H1 (cell line): ENCODE results near the gene OR4E2. TPM values are rescaled to one million over a fixed set of nuclear protein-coding genes. Genes with fewer than 3 reads are reported as not detected.

Source experiments
- CTCF ChIA-PET: fragments of 300-600 bp; sonication (Branson Sonifier 250); formaldehyde crosslinking; loops from one replicate; lab custom pipeline; 2021; ENCODE audit not compliant: partially characterized antibody; lab: Charles Lee
- POLR2A ChIA-PET: fragments of 300-600 bp; sonication (Branson Sonifier 250); formaldehyde crosslinking; loops from one replicate; lab custom pipeline; 2021; ENCODE audit warnings: inconsistent platforms; ENCODE audit not compliant: partially characterized antibody; lab: Charles Lee
- DNase-seq, 2 experiments: peaks; one replicate each; pipeline versions ENCODE4 v3.0.0 to v3.0.0-alpha.2; 2010 to 2022; ENCODE audit warnings: low spot score in 2 of 2, low read depth in 1 of 2, mixed read lengths in 1 of 2
- FAIRE-seq: peaks from 2 replicates; lab custom pipeline; 2011; peaks lifted over from hg19 to GRCh38; lab: Jason Lieb, UNC
- H2AFZ ChIP-seq: 2 replicates; pipeline ENCODE4 v1.8.1; 2012; ENCODE audit warnings: low read length, inconsistent platforms
- H2AK5ac ChIP-seq: 2 replicates; pipeline ENCODE4 v1.6.1; 2013; ENCODE audit warnings: low read depth, low read length
- H2BK120ac ChIP-seq: replicated peaks from 2 replicates; pipeline ENCODE3; 2013; ENCODE audit warnings: low read depth, low read length, inconsistent platforms
- H2BK12ac ChIP-seq: 2 replicates; pipeline ENCODE4 v1.6.1; 2013; ENCODE audit warnings: low read depth, low read length
- H2BK15ac ChIP-seq: 2 replicates; pipeline ENCODE4 v1.6.1; 2013; ENCODE audit warnings: low read length
- H2BK20ac ChIP-seq: 2 replicates; pipeline ENCODE4 v1.6.1; 2013; ENCODE audit warnings: low read length
- H2BK5ac ChIP-seq: 2 replicates; pipeline ENCODE4 v1.6.1; 2013; ENCODE audit warnings: low read depth, low read length
- H3K14ac ChIP-seq: 2 replicates; pipeline ENCODE4 v1.6.1; 2013; ENCODE audit warnings: inconsistent platforms; ENCODE audit not compliant: insufficient read length
- H3K18ac ChIP-seq: 2 replicates; pipeline ENCODE4 v1.6.1; 2013; ENCODE audit warnings: low read length; ENCODE audit errors: extremely low read depth
- H3K23ac ChIP-seq: 2 replicates; pipeline ENCODE4 v1.6.1; 2013; ENCODE audit warnings: inconsistent platforms; ENCODE audit not compliant: insufficient read length
- H3K23me2 ChIP-seq: 2 replicates; pipeline ENCODE4 v1.6.1; 2013; ENCODE audit warnings: low read depth, low read length
- H3K27ac ChIP-seq: 2 replicates; pipeline ENCODE4 v1.6.1; 2011; ENCODE audit warnings: low read depth, low read length, inconsistent platforms
- H3K27me3 ChIP-seq, 4 experiments: replicated peaks in 1 of 4; 1 replicate in 1 of 4; 2 replicates in 3 of 4; pipeline versions ENCODE4 v1.6.1 to v1.8.1; 2011 to 2013; ENCODE audit warnings: low read length in 3 of 4, mild to moderate bottlenecking in 3 of 4, inconsistent platforms in 2 of 4, mixed read lengths in 2 of 4, moderate library complexity in 1 of 4; ENCODE audit not compliant: control insufficient read depth in 3 of 4, insufficient read depth in 3 of 4; ENCODE audit errors: extremely low read depth in 1 of 4
- H3K36me3 ChIP-seq, 4 experiments: 2 replicates each; pipeline versions ENCODE4 v1.6.1 to v1.8.1; 2011 to 2013; ENCODE audit warnings: mild to moderate bottlenecking in 4 of 4, low read length in 3 of 4, moderate library complexity in 2 of 4, control low read depth in 1 of 4, inconsistent platforms in 1 of 4; ENCODE audit not compliant: insufficient read depth in 4 of 4, control insufficient read depth in 2 of 4
- H3K4ac ChIP-seq: replicated peaks from 2 replicates; pipeline ENCODE3; 2013; ENCODE audit warnings: low read length, low read depth, mixed read lengths, inconsistent platforms; ENCODE audit not compliant: insufficient read length
- H3K4me1 ChIP-seq, 4 experiments: replicated peaks in 1 of 4; 1 replicate in 1 of 4; 2 replicates in 3 of 4; pipeline versions ENCODE4 v1.6.1 to v1.8.1; 2011 to 2013; ENCODE audit warnings: low read length in 3 of 4, inconsistent platforms in 2 of 4, mixed read lengths in 1 of 4; ENCODE audit not compliant: insufficient read depth in 4 of 4, control insufficient read depth in 3 of 4
- H3K4me2 ChIP-seq, 2 experiments: 2 replicates each; pipeline versions ENCODE4 v1.6.1 to v1.8.1; 2011 to 2013; ENCODE audit warnings: low read depth in 2 of 2, low read length in 2 of 2, control low read depth in 1 of 2, inconsistent platforms in 1 of 2, mild to moderate bottlenecking in 1 of 2; ENCODE audit not compliant: insufficient read depth in 1 of 2
- H3K4me3 ChIP-seq, 4 experiments: fragments of 200-600, 300-600 bp in 1 of 4; sonication (generic), shearing (Covaris generic), sonication (Bioruptor Twin) in 1 of 4; 2 replicates each; pipeline versions ENCODE4 v1.5.1 to v1.8.1; 2011 to 2016; ENCODE audit warnings: low read length in 4 of 4, low read depth in 3 of 4, control low read depth in 2 of 4, inconsistent platforms in 2 of 4, mild to moderate bottlenecking in 2 of 4, mixed read lengths in 1 of 4, moderate library complexity in 1 of 4; ENCODE audit not compliant: insufficient read depth in 2 of 4; ENCODE audit errors: extremely low read depth in 1 of 4
- H3K56ac ChIP-seq: replicated peaks from 2 replicates; pipeline ENCODE3; 2013; ENCODE audit warnings: low read depth, mild to moderate bottlenecking, mixed read lengths, low read length, inconsistent platforms; ENCODE audit not compliant: insufficient read length
- H3K79me1 ChIP-seq: 2 replicates; pipeline ENCODE4 v1.6.1; 2013; ENCODE audit warnings: low read depth, low read length, control low read depth
- H3K79me2 ChIP-seq, 2 experiments: 2 replicates each; pipeline versions ENCODE4 v1.6.1 to v1.8.1; 2012 to 2013; ENCODE audit warnings: low read length in 2 of 2, mild to moderate bottlenecking in 2 of 2, inconsistent platforms in 1 of 2; ENCODE audit not compliant: insufficient read depth in 2 of 2, control insufficient read depth in 1 of 2
- H3K9ac ChIP-seq, 4 experiments: replicated peaks in 1 of 4; 1 replicate in 1 of 4; 2 replicates in 3 of 4; pipeline versions ENCODE4 v1.6.1 to v1.8.1; 2011 to 2013; ENCODE audit warnings: low read depth in 3 of 4, low read length in 3 of 4, control low read depth in 2 of 4, mild to moderate bottlenecking in 2 of 4, moderate library complexity in 2 of 4, inconsistent platforms in 1 of 4; ENCODE audit errors: extremely low read depth in 1 of 4
- H3K9me3 ChIP-seq, 2 experiments: 2 replicates each; pipeline versions ENCODE4 v1.6.1 to v1.8.1; 2012 to 2013; ENCODE audit warnings: mild to moderate bottlenecking in 2 of 2, moderate library complexity in 2 of 2, control low read depth in 1 of 2, inconsistent platforms in 1 of 2, low read depth in 1 of 2, low read length in 1 of 2, mixed read lengths in 1 of 2; ENCODE audit not compliant: insufficient read depth in 2 of 2
- H4K20me1 ChIP-seq, 2 experiments: replicated peaks in 1 of 2; 2 replicates each; pipeline versions ENCODE3 to v1.8.1; 2011 to 2013; ENCODE audit warnings: inconsistent platforms in 2 of 2, low read length in 2 of 2, mild to moderate bottlenecking in 1 of 2; ENCODE audit not compliant: insufficient read depth in 2 of 2, control insufficient read depth in 1 of 2
- H4K5ac ChIP-seq: 2 replicates; pipeline ENCODE4 v1.6.1; 2013; ENCODE audit warnings: low read length, low read depth, mixed read lengths, inconsistent platforms; ENCODE audit not compliant: insufficient read length
- H4K8ac ChIP-seq: 2 replicates; pipeline ENCODE4 v1.8.0; 2013; ENCODE audit warnings: mild to moderate bottlenecking, moderate library complexity, low read length, inconsistent platforms; ENCODE audit not compliant: insufficient read depth; ENCODE audit errors: extremely low read depth
- H4K91ac ChIP-seq: replicated peaks from 2 replicates; pipeline ENCODE3; 2013; ENCODE audit warnings: low read length, mixed read lengths, inconsistent platforms; ENCODE audit not compliant: insufficient read length
- BACH1 ChIP-seq: IDR thresholded peaks from 2 replicates; pipeline ENCODE4 v1.6.1; 2012; ENCODE audit warnings: low read length, improper control_type of control experiment
- POLR2A ChIP-seq, 2 experiments: IDR thresholded peaks; 1 replicate in 1 of 2; 2 replicates in 1 of 2; pipeline ENCODE4 v1.6.1; 2011; ENCODE audit warnings: low read depth in 2 of 2, low read length in 2 of 2, mild to moderate bottlenecking in 2 of 2; ENCODE audit errors: control extremely low read depth in 1 of 2
- SRF ChIP-seq: IDR thresholded peaks from 2 replicates; pipeline ENCODE4 v1.6.1; 2011; ENCODE audit warnings: mild to moderate bottlenecking, low read depth, low read length, moderate library complexity
- WGBS, 2 experiments: shearing (Covaris generic) in 1 of 2; methylation state at CpG; one replicate each; pipeline versions ENCODE4 v1.1.6 to v1.1.7; 2013 to 2015; ENCODE audit warnings: low lambda C conversion rate in 2 of 2, mixed read lengths in 2 of 2, inconsistent platforms in 1 of 2, low coverage in 1 of 2, missing lambda C conversion rate in 1 of 2; ENCODE audit not compliant: insufficient replicate concordance in 2 of 2, insufficient coverage in 1 of 2, insufficient read length in 1 of 2; ENCODE audit errors: extremely low coverage in 1 of 2, missing lambda C conversion rate in 1 of 2; 5-methylcytosine and 5-hydroxymethylcytosine counted together
- polyA plus RNA-seq, 7 experiments: library from polyadenylated mRNA; depleted of rRNA in 3 of 7; stranded (reverse) in 5 of 7; unstranded in 2 of 7; fragments of >200 nt in 5 of 7; fragments of 200-250 nt in 2 of 7; gene quantifications; 1 replicate in 5 of 7; 2 replicates in 1 of 7; 4 replicates in 1 of 7; pipeline versions ENCODE4 v1.2.1 to v1.2.3, GENCODE V29; 2011 to 2013; ENCODE audit warnings: missing spikeins in 2 of 7, mixed read lengths in 2 of 7
- total RNA-seq: library from RNA; stranded (reverse); fragmentation: NEBNext Ultra II Directional; extraction: Animal tissue kit (Norgen Biotek cat#: 25700); gene quantifications from 2 replicates; pipeline ENCODE4 v1.2.1, GENCODE V29; 2021

OR4E2 gene
- total and polyA plus RNA-seq, 2 of the 8 experiments (the other 6 are each of a cell fraction or from before 2014, with no cell fraction given): not detected

- CTCF ChIA-PET: interaction anchor here (0.6 to 1.6 kb wide), 3 partner anchors 10 to 411 kb away, joined by 3 read pairs; no protein-coding TSS in a partner anchor
- Histone ChIP-seq H3K4me3 (no peak overlapping the region), H3K79me2 (no peaks in the 10 kb centered on the region), H2BK20ac (no peak overlapping the region), H3K18ac (no peak overlapping the region), H3K9me3 (no peaks in the 10 kb centered on the region), H4K5ac (no peak overlapping the region), H3K4ac (no peak overlapping the region), H3K56ac (no peak overlapping the region), H2BK15ac (no peak overlapping the region), H3K27me3 (no peaks in the 10 kb centered on the region), H3K14ac (no peak overlapping the region), H4K8ac (no peak overlapping the region), H4K20me1 (no peaks in the 10 kb centered on the region)
- WGBS, 2 experiments: 95% methylated on average over 5 of the region's 5 CpGs; no CpG with 5 or more reads in 1 of the 2 experiments
- TF ChIP-seq BACH1 (no peak), SRF (no peak), POLR2A (IDR thresholded peaks at IDR 0.05; ENCODE audit: control extremely low read depth in 1 of 2, low read depth in 2 of 2, low read length in 2 of 2) (no peak)
- TF ChIP-seq, all 59 proteins: peak for 0
- Histone ChIP-seq H2BK12ac (no peak overlapping the region), H2AK5ac (no peak overlapping the region), H3K23ac (no peak overlapping the region), H4K91ac (no peak overlapping the region), H3K36me3 (no peaks in the 10 kb centered on the region), H3K27ac (no peak overlapping the region), H2BK120ac (no peak overlapping the region), H2BK5ac (no peak overlapping the region), H2AFZ (no peak overlapping the region), H3K4me1 (peaks cover 0 to 5% (median 3%) of the 10 kb centered on the region in 4 experiments; a peak in 6 of 7 replicates), H3K9ac (no peak overlapping the region), H3K4me2 (no peak overlapping the region), H3K79me1 (no peaks in the 10 kb centered on the region), H3K23me2 (no peaks in the 10 kb centered on the region)
- DNase-seq (no peak), FAIRE-seq (no peak)
- POLR2A ChIA-PET: interaction anchor here (0.6 to 0.7 kb wide), 2 partner anchors 127 to 1466 kb away, joined by 3 read pairs; no protein-coding TSS in a partner anchor
These were observed 580 bp downstream of the OR4E2 start for GRCh38 chr14:21654215-21654614.
